Neural progenitor cell (in vitro differentiated cells): ENCODE measurements around the gene KMT5C.

Experiments used
- CTCF ChIP-seq: fragments of 200-600 bp; sonication (generic); IDR thresholded peaks from 2 replicates; pipeline ENCODE4 v1.5.1; 2017; ENCODE audit warnings: antibody characterized with exemption, mild to moderate bottlenecking
- EZH2 ChIP-seq: fragments of 200-600 bp; sonication (generic); IDR thresholded peaks from 2 replicates; pipeline ENCODE4 v1.6.1; 2017; ENCODE audit warnings: antibody characterized with exemption, mild to moderate bottlenecking, moderate library complexity
- EZH2phosphoT487 ChIP-seq: fragments of 200-600 bp; sonication (generic); IDR thresholded peaks from 2 replicates; pipeline ENCODE4 v1.6.1; 2017; ENCODE audit warnings: antibody characterized with exemption

DNA sequence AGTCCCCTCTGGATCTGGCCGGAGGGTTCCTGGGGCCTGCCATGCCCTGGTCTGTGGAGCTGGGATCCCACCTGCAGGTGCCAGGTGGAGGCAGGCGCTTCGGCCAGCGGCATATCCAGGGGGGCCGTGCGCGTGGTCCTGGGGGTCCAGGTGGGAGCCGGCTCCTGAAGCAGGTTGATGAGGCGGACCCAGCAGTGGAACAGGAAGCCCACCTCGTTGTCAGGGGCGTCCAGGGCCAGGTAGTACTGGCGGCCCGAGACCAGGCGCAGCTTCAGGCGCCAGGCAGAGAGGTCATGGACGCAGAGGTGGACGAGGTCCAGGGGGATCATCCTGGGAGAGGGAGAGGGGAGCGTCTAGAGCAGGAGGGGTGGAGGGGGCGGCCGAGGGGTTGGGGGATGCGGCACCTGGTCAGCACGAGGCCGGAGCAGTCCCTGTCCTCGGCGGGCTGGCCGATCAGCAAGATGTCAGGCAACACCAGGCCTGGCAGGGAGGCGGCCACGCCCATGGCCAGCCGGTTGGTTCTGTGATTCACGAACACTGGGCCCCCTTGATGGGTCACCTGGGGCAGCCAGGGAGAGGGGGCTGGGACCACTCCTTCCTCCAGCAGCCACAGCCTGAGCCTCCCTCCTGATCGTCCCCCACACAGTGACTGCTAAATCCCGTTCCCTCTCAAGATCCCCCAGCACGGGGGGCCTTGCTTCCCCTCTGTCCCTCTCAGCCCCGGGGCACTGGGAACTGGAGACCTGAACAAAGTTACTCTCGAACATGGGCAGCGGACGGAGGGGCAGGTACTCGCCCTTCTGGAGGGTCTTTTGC, 22.7 kb downstream of the KMT5C start:
- no peak for TF ChIP-seq CTCF
- no peak for TF ChIP-seq EZH2
- TF ChIP-seq EZH2phosphoT487: no peak
